Thoracic aorta (tissue), 2 donors: ENCODE results near the gene RNF187. TPM values are rescaled to one million over a fixed set of nuclear protein-coding genes. Genes with fewer than 3 reads are reported as not detected.

Source experiments
- ATAC-seq: fragments of 150-250 bp; one replicate; pipeline ENCODE4 v1.8.0; 2017; ENCODE audit warnings: low read depth; ENCODE audit not compliant: insufficient number of reproducible peaks, low FRiP score
- DNase-seq: peaks from one replicate; pipeline ENCODE4 v3.0.0-alpha.2; 2020; ENCODE audit warnings: low spot score
- H3K27ac ChIP-seq, 2 donors: fragments of 200-600 bp; sonication (generic); 1 replicate in 1 of 2; 2 replicates in 1 of 2; pipeline ENCODE4 v1.5.1; 2016; ENCODE audit warnings: mild to moderate bottlenecking in 2 of 2, moderate library complexity in 2 of 2
- H3K27me3 ChIP-seq: fragments of 200-600 bp; sonication (generic); replicated peaks from 2 replicates; pipeline ENCODE4 v1.6.0; 2016; ENCODE audit warnings: mild to moderate bottlenecking; ENCODE audit not compliant: insufficient read depth
- H3K36me3 ChIP-seq: fragments of 200-600 bp; sonication (generic); one replicate; pipeline ENCODE4 v1.5.1; 2016
- H3K4me1 ChIP-seq, 2 donors: fragments of 200-600 bp; sonication (generic); 1 replicate in 1 of 2; 2 replicates in 1 of 2; pipeline versions ENCODE4 v1.5.1 to v1.6.0; 2016; ENCODE audit warnings: low read depth in 2 of 2, mild to moderate bottlenecking in 1 of 2; ENCODE audit not compliant: control insufficient read depth in 1 of 2
- H3K4me3 ChIP-seq: fragments of 200-600 bp; sonication (generic); 2 replicates; pipeline ENCODE4 v1.5.1; 2016; ENCODE audit warnings: mild to moderate bottlenecking
- H3K9me3 ChIP-seq: fragments of 200-600 bp; sonication (generic); 2 replicates; pipeline ENCODE4 v1.5.1; 2016
- total RNA-seq, 2 donors: library from RNA; depleted of rRNA; stranded (reverse); fragments of >200 nt; gene quantifications; one replicate each; pipeline versions ENCODE4 v1.1.0 to v1.2.3, GENCODE V29; 2016
- TF ChIP-seq, protein P1 (sequence below): fragments of 200-600 bp; sonication (generic); IDR thresholded peaks from one replicate; pipeline ENCODE4 v1.5.1; 2019; ENCODE audit warnings: antibody characterized with exemption

Gene RNF187
- total RNA-seq, 2 donors from 2014 or later = 35.6 to 70.1 TPM

DNA sequence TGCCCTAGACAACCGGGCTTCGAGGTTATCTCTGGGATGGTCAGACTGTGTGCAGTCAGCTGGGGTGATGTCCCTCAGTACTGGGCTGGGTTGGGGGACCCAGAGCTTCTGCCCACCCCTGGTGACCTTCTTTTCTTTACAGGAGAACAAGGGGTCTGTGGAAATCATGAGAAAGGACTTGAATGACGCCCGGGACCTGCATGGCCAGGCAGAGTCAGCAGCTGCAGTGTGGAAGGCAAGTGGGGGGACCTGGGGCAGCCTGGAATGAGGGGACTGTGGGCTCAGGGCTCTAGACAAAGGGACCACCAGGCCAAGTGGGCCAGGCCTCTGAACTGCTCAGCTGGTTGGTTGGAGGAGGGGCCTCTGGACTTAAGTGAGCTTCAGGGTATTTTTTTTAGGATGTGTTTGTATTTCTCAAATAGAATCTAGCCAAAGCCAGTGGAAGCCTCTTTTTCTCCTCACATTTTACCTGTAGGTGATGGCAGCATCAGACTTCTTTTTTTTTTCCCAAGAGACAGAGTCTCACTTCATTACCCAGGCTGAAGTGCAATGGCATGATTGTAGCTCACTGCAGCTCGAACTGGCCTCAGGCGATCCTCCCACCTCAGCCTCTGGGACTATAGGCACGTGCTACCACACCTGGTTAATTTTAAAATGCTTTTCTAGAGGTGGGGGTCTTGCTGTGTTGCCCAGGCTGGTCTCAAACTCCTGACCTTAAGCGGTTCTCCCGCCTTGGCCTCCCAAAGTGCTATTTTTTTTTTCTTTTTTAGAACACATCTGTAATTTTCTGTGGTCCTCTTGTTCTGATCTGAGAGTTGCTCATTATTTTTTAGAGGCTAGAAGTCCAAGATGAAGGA, 1.9 kb downstream of the RNF187 start:
- DNase-seq (no peak), ATAC-seq (no peak)
- Histone ChIP-seq H3K9me3 (no peaks in the 10 kb centered on the region), H3K4me3 (peak overlapping the region; percentile 97), H3K27ac (no peak overlapping the region), H3K36me3 (peaks cover 14% of the 10 kb centered on the region), H3K27me3 (no peaks in the 10 kb centered on the region), H3K4me1 (peaks cover 25 to 35% of the 10 kb centered on the region in 2 donors)
- TF ChIP-seq, protein P1, sequence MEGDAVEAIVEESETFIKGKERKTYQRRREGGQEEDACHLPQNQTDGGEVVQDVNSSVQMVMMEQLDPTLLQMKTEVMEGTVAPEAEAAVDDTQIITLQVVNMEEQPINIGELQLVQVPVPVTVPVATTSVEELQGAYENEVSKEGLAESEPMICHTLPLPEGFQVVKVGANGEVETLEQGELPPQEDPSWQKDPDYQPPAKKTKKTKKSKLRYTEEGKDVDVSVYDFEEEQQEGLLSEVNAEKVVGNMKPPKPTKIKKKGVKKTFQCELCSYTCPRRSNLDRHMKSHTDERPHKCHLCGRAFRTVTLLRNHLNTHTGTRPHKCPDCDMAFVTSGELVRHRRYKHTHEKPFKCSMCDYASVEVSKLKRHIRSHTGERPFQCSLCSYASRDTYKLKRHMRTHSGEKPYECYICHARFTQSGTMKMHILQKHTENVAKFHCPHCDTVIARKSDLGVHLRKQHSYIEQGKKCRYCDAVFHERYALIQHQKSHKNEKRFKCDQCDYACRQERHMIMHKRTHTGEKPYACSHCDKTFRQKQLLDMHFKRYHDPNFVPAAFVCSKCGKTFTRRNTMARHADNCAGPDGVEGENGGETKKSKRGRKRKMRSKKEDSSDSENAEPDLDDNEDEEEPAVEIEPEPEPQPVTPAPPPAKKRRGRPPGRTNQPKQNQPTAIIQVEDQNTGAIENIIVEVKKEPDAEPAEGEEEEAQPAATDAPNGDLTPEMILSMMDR = no peak

DNA sequence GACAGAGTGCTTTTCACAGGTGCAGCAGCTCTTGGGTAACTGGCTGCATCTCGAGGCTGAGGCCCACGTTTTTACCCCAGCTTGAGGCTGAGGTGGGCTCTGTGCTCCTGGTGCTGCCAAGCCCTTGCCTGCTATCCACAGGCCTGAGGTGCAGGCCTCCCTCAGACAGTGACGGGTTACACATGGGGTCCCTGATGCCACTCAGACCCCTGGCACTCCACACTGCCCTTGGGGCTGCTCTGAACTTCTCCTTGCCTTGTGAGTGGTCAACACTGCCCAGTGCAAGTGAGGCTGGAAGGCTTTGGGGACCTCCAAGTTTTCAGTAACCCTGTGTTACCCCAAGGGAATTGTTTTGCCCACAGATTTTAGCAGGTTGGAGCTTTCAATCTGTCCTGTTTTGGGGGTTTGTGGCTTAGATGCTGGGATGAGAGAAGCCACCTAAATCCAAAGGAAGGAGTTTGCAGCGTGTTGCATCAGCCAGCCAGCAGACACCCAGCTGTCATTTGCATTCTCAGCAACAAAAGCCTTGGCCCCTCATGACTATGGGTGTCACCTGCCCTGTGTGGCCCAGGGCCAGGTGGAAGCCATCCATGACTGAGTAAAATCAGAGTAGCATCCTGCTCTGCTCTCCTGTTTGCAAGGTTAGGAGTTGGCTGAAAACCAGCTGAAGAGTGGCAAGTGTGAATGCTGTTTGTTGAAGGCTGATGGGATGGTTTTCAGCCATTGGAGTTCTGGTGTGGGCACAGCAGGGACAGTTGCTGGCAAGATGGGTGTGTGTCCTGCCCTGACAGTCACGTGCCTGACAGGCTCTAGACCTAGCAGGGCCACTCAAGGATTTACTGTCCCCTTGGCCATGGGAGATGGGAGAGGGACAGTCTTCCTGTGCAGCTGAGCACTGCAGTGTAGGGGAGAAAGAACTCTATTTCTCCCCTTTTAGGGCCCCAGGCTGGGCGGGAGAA, 3.2 kb downstream of the RNF187 start:
- Histone ChIP-seq H3K36me3 (peaks cover 23% of the 10 kb centered on the region), H3K27me3 (no peaks in the 10 kb centered on the region), H3K27ac (no peak overlapping the region), H3K4me1 (peaks cover 22 to 31% of the 10 kb centered on the region in 2 donors), H3K9me3 (no peaks in the 10 kb centered on the region), H3K4me3 (no peak overlapping the region)
- TF ChIP-seq, protein P1 = no peak
- DNase-seq = no peak
- no peak for ATAC-seq

DNA sequence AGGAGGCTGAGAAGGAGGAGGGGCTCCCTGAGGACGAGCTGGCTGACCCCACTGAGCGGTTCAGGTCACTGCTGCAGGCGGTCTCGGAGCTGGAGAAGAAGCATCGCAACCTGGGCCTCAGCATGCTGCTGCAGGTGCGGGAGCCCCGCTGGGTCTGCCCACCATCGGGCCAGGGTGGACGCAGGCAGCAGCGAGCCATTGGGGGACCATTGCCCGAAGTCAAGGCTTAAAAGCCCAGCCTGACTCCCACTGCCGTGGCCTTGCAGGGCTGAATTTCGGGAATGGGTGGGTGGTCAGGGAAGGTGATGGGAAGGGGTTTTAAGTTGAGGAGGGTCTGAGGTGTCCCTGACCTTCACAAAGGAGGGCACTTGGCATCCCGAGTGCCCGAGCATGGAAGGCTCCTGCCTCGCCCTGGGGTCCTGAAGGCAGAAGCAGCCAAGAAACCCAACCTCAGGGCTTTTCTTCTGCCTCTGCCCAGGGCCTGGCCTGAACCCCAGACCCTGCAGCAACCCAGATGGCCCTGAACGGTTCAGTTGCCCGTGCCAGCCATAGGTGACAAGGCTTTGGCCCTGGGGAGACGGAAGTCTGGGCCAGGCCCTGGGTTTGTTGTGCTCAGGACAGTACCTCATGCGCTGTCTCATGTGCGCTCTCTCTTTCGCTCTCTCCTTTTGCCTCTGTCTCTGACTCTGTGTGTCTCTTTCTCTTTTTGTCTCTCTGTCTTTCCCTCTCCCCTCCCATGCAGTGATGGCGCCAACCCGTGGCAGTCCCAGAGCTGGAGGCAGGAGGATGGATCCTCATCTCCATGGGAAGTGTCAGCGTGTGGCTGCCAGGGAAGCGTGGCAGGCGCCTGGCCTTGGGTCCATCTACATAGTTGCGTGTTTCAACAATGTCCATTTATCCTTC, 6.2 kb downstream of the RNF187 start:
- H3K4me3 ChIP-seq = no peak overlapping the region
- TF ChIP-seq, protein P1 = no peak
- H3K27ac ChIP-seq = no peak overlapping the region
- H3K36me3 ChIP-seq = peaks cover 30% of the 10 kb centered on the region
- DNase-seq = no peak
- no peak for ATAC-seq
- no peaks in the 10 kb centered on the region for H3K9me3 ChIP-seq
- peaks cover 11 to 16% of the 10 kb centered on the region in 2 donors for H3K4me1 ChIP-seq
- no peaks in the 10 kb centered on the region for H3K27me3 ChIP-seq

DNA sequence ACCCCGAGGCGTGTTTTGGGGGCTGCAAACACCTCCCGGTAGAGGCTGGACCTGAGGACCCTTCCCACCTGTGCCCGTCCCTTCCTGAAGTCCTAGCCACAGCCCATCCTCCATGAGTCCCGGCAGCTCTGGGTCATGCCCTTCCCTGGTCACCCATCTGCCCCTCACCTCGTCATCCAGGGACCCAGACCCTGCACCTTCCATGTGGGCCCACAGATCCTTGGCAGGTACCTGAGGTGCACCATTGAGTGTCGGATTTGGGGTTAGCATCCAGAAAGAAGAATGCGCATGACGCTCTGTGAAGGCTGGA, 6.8 kb downstream of the RNF187 start:
- Histone ChIP-seq H3K36me3 (peaks cover 30% of the 10 kb centered on the region), H3K27ac (no peak overlapping the region), H3K9me3 (no peaks in the 10 kb centered on the region), H3K27me3 (no peaks in the 10 kb centered on the region), H3K4me3 (no peak overlapping the region), H3K4me1 (peaks cover 5 to 10% of the 10 kb centered on the region in 2 donors)
- TF ChIP-seq, protein P1 = no peak
- DNase-seq (no peak), ATAC-seq (no peak)
